RWPE2 (cell line): Measurements from ENCODE around the gene GYS1.

Source experiments
- ATAC-seq: fragments of 200-7000 bp; cut with Tn5 transposase; 3 replicates; pipeline ENCODE4 v1.9.1; 2021; ENCODE audit warnings: low read depth
- DNase-seq: peaks from one replicate; pipeline ENCODE4 v3.0.0-alpha.2; 2020; ENCODE audit warnings: low spot score
- H3K27ac ChIP-seq: fragments of 450-650 bp; 2 replicates; pipeline ENCODE4 v1.5.1; 2017; ENCODE audit warnings: mild to moderate bottlenecking; ENCODE audit not compliant: poor library complexity, severe bottlenecking
- H3K27me3 ChIP-seq: fragments of 250-450 bp; sonication (Bioruptor Pico); 2 replicates; pipeline ENCODE4 v1.5.1; 2021; ENCODE audit warnings: mild to moderate bottlenecking, moderate library complexity; ENCODE audit not compliant: insufficient read depth, poor library complexity, severe bottlenecking
- H3K36me3 ChIP-seq: fragments of 250-450 bp; sonication (Bioruptor Pico); 2 replicates; pipeline ENCODE4 v1.5.1; 2020; ENCODE audit warnings: low read depth, mild to moderate bottlenecking, moderate library complexity
- H3K4me1 ChIP-seq: fragments of 250-450 bp; sonication (Bioruptor Pico); 2 replicates; pipeline ENCODE4 v1.5.1; 2021; ENCODE audit warnings: mild to moderate bottlenecking, moderate library complexity; ENCODE audit not compliant: insufficient read depth, poor library complexity, severe bottlenecking
- H3K4me3 ChIP-seq: fragments of 250-450 bp; sonication (Bioruptor Pico); 2 replicates; pipeline ENCODE4 v1.5.1; 2021; ENCODE audit warnings: mild to moderate bottlenecking, moderate library complexity; ENCODE audit not compliant: severe bottlenecking
- H3K9me3 ChIP-seq: fragments of 250-450 bp; sonication (Bioruptor Pico); 2 replicates; pipeline ENCODE4 v1.5.1; 2021; ENCODE audit warnings: mild to moderate bottlenecking, moderate library complexity; ENCODE audit not compliant: severe bottlenecking
- TF ChIP-seq, protein P1 (sequence below): fragments of 450-650 bp; IDR thresholded peaks from one replicate; pipeline ENCODE4 v1.5.1; 2017; ENCODE audit warnings: mild to moderate bottlenecking, moderate library complexity; ENCODE audit not compliant: poor library complexity, severe bottlenecking

Gene GYS1

DNA sequence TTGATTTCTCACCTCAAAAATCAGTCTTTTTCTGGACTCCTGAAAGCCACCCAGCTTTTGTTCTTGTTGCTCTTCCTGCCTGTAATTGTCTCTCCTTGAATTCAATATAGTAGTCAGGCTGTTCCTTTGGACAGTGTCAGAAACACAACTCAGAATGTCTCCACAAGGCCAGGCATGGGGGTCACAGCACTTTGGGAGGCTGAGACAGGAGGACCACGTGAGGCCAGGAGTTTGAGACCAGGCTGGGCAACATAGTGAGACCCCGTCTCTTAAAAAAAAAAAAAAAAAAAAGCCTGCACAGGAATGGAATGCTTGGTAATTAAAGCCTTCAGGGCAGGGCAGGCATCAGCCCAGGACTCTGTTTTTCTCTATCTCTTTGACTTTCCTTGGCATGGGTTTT lies 47.3 kb downstream of the GYS1 start:
- Histone ChIP-seq H3K27ac (no peak overlapping the region), H3K9me3 (peaks cover 3% of the 10 kb centered on the region), H3K27me3 (no peaks in the 10 kb centered on the region), H3K36me3 (no peaks in the 10 kb centered on the region), H3K4me1 (no peaks in the 10 kb centered on the region), H3K4me3 (no peak overlapping the region)
- TF ChIP-seq, protein P1, sequence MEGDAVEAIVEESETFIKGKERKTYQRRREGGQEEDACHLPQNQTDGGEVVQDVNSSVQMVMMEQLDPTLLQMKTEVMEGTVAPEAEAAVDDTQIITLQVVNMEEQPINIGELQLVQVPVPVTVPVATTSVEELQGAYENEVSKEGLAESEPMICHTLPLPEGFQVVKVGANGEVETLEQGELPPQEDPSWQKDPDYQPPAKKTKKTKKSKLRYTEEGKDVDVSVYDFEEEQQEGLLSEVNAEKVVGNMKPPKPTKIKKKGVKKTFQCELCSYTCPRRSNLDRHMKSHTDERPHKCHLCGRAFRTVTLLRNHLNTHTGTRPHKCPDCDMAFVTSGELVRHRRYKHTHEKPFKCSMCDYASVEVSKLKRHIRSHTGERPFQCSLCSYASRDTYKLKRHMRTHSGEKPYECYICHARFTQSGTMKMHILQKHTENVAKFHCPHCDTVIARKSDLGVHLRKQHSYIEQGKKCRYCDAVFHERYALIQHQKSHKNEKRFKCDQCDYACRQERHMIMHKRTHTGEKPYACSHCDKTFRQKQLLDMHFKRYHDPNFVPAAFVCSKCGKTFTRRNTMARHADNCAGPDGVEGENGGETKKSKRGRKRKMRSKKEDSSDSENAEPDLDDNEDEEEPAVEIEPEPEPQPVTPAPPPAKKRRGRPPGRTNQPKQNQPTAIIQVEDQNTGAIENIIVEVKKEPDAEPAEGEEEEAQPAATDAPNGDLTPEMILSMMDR, result no peak
- ATAC-seq (no peak), DNase-seq (no peak)

DNA sequence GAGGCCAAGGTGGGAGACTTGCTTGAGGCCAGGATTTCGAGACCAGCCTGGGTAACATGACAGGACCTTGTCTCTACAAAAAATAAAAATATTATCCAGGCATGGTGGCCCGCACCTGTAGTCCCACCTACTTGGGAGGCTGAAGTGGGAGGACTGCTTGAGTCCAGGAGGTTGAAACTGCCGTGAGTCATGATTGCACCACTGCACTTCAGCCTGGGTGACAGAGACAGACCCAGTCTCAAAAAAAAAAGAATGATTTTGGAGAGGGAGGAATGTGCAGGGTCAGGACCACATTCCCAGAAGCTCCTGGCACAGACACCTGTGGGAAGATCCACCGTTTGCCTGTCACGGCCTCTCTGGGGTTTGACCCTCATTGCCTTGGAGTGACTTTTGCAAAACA lies 47.7 kb downstream of the GYS1 start:
- Histone ChIP-seq H3K4me3 (no peak overlapping the region), H3K4me1 (no peaks in the 10 kb centered on the region), H3K27me3 (no peaks in the 10 kb centered on the region), H3K36me3 (no peaks in the 10 kb centered on the region), H3K9me3 (peaks cover 3% of the 10 kb centered on the region), H3K27ac (no peak overlapping the region)
- ATAC-seq, result no peak
- DNase-seq, result no peak
- TF ChIP-seq, protein P1, result no peak

DNA sequence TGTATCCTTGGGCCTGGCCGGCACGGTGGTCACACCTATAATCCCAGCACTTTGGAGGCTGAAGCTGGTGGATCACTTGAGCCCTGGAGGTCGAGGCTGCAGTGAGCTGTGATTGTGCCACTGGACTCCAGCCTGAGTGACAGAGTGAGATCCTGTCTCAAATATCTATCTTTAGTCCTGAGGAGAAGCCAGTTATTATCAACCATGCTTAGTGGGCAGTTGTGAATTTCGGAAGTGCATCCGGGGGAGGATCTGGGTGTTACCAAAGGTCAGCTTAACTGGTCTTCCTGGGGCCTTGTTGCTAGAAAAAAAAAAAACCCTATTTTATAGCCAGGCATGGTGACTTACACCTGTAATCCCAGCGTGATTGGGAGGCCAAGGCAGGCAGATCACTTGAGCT lies 50.0 kb downstream of the GYS1 start:
- H3K36me3 ChIP-seq, result no peaks in the 10 kb centered on the region
- no peaks in the 10 kb centered on the region for H3K27me3 ChIP-seq
- DNase-seq (no peak), ATAC-seq (no peak)
- H3K4me3 ChIP-seq, result no peak overlapping the region
- no peaks in the 10 kb centered on the region for H3K4me1 ChIP-seq
- TF ChIP-seq, protein P1, result no peak
- H3K9me3 ChIP-seq, result peaks cover 3% of the 10 kb centered on the region
- H3K27ac ChIP-seq, result no peak overlapping the region

DNA sequence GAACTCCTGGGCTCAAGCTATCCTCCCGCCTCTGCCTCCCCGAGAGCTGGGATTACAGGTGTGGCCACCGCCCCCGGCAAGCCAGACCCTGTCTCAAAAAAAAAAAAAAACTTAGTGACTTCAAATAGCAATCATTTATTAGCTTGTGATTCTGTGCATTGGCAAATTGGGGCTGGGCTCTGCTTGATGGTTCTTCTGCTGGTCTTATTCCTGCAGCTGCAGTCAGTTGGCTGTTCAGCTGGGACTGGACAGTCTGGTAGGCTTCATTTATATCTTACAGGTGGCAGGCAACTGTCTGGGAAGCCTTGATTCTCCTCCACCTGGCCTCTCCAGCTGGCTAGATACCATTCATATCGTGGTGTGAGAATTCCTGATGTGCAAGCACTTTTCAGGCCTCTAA lies 52.2 kb downstream of the GYS1 start:
- ATAC-seq, result no peak

DNA sequence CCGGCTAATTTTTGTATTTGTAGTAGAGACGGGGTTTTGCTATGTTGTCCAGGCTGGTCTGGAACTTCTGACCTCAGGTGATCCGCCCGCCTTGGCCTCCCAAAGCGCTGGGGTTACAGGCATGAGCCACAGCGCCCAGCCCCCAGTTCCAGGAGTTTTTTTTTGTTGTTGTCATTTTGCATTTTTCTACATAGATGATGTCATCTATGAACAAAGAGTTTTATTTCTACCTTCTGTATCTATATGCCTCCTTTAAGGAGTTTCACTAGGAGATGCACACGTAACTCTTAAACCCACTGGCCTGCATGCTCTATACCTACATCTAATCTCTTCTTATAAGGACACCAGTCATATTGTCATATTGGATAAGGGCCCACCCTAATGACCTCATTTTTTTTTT lies 54.9 kb downstream of the GYS1 start:
- Histone ChIP-seq H3K27ac (no peak overlapping the region), H3K9me3 (peaks cover 3% of the 10 kb centered on the region), H3K4me1 (no peaks in the 10 kb centered on the region), H3K36me3 (no peaks in the 10 kb centered on the region), H3K4me3 (no peak overlapping the region), H3K27me3 (no peaks in the 10 kb centered on the region)
- DNase-seq (no peak), ATAC-seq (no peak)
- TF ChIP-seq, protein P1, result no peak

More for the DNA sequence above, 52.2 kb downstream of the GYS1 start:
- Histone ChIP-seq H3K4me3 (no peak overlapping the region), H3K27me3 (no peaks in the 10 kb centered on the region), H3K4me1 (no peaks in the 10 kb centered on the region), H3K36me3 (no peaks in the 10 kb centered on the region), H3K27ac (no peak overlapping the region), H3K9me3 (peaks cover 3% of the 10 kb centered on the region)
- no peak for DNase-seq
- TF ChIP-seq, protein P1, result no peak
